RWPE2 (cell line): ENCODE measurements around the gene EXOC6.

Experiments
- ATAC-seq: fragments of 200-7000 bp; cut with Tn5 transposase; 3 replicates; pipeline ENCODE4 v1.9.1; 2021; ENCODE audit warnings: low read depth
- DNase-seq: peaks from one replicate; pipeline ENCODE4 v3.0.0-alpha.2; 2020; ENCODE audit warnings: low spot score
- H3K27ac ChIP-seq: fragments of 450-650 bp; 2 replicates; pipeline ENCODE4 v1.5.1; 2017; ENCODE audit warnings: mild to moderate bottlenecking; ENCODE audit not compliant: poor library complexity, severe bottlenecking
- H3K27me3 ChIP-seq: fragments of 250-450 bp; sonication (Bioruptor Pico); 2 replicates; pipeline ENCODE4 v1.5.1; 2021; ENCODE audit warnings: mild to moderate bottlenecking, moderate library complexity; ENCODE audit not compliant: insufficient read depth, poor library complexity, severe bottlenecking
- H3K36me3 ChIP-seq: fragments of 250-450 bp; sonication (Bioruptor Pico); 2 replicates; pipeline ENCODE4 v1.5.1; 2020; ENCODE audit warnings: low read depth, mild to moderate bottlenecking, moderate library complexity
- H3K4me1 ChIP-seq: fragments of 250-450 bp; sonication (Bioruptor Pico); 2 replicates; pipeline ENCODE4 v1.5.1; 2021; ENCODE audit warnings: mild to moderate bottlenecking, moderate library complexity; ENCODE audit not compliant: insufficient read depth, poor library complexity, severe bottlenecking
- H3K4me3 ChIP-seq: fragments of 250-450 bp; sonication (Bioruptor Pico); 2 replicates; pipeline ENCODE4 v1.5.1; 2021; ENCODE audit warnings: mild to moderate bottlenecking, moderate library complexity; ENCODE audit not compliant: severe bottlenecking
- H3K9me3 ChIP-seq: fragments of 250-450 bp; sonication (Bioruptor Pico); 2 replicates; pipeline ENCODE4 v1.5.1; 2021; ENCODE audit warnings: mild to moderate bottlenecking, moderate library complexity; ENCODE audit not compliant: severe bottlenecking
- CTCF ChIP-seq: fragments of 450-650 bp; IDR thresholded peaks from one replicate; pipeline ENCODE4 v1.5.1; 2017; ENCODE audit warnings: mild to moderate bottlenecking, moderate library complexity; ENCODE audit not compliant: poor library complexity, severe bottlenecking

The EXOC6 gene

GRCh38 chr10:93028883-93029282 is 180.6 kb downstream of the EXOC6 start:
- ATAC-seq, result peak; percentile 84
- H3K4me1 ChIP-seq, result peaks cover 10% of the 10 kb centered on the region
- no peaks in the 10 kb centered on the region for H3K36me3 ChIP-seq
- no peaks in the 10 kb centered on the region for H3K27me3 ChIP-seq
- TF ChIP-seq CTCF, result no peak
- no peak for DNase-seq
- H3K4me3 ChIP-seq, result no peak overlapping the region
- no peak overlapping the region for H3K27ac ChIP-seq
- no peaks in the 10 kb centered on the region for H3K9me3 ChIP-seq

- Histone ChIP-seq H3K4me1 (peaks cover 16% of the 10 kb centered on the region), H3K4me3 (no peak overlapping the region), H3K27ac (no peak overlapping the region), H3K27me3 (no peaks in the 10 kb centered on the region), H3K9me3 (no peaks in the 10 kb centered on the region), H3K36me3 (no peaks in the 10 kb centered on the region)
- no peak for DNase-seq
- peak; percentile 93 for ATAC-seq
- TF ChIP-seq CTCF, result no peak
These were observed 182.1 kb downstream of the EXOC6 start for GRCh38 chr10:93030409-93030808.

GRCh38 chr10:93032105-93032808 is 183.9 kb downstream of the EXOC6 start:
- DNase-seq, result no peak
- Histone ChIP-seq H3K27me3 (no peaks in the 10 kb centered on the region), H3K9me3 (no peaks in the 10 kb centered on the region), H3K4me1 (peaks cover 16% of the 10 kb centered on the region), H3K4me3 (no peak overlapping the region), H3K36me3 (no peaks in the 10 kb centered on the region), H3K27ac (no peak overlapping the region)
- no peak for TF ChIP-seq CTCF
- no peak for ATAC-seq

GRCh38 chr10:93032809-93033137 is 184.5 kb downstream of the EXOC6 start:
- ATAC-seq (no peak), DNase-seq (no peak)
- H3K27ac ChIP-seq, result no peak overlapping the region
- TF ChIP-seq CTCF, result no peak
- no peaks in the 10 kb centered on the region for H3K27me3 ChIP-seq
- H3K36me3 ChIP-seq, result no peaks in the 10 kb centered on the region
- no peak overlapping the region for H3K4me3 ChIP-seq
- H3K9me3 ChIP-seq, result no peaks in the 10 kb centered on the region
- peaks cover 16% of the 10 kb centered on the region for H3K4me1 ChIP-seq

GRCh38 chr10:93034426-93034825 is 186.1 kb downstream of the EXOC6 start:
- no peak overlapping the region for H3K4me3 ChIP-seq
- ATAC-seq, result no peak
- no peaks in the 10 kb centered on the region for H3K27me3 ChIP-seq
- no peaks in the 10 kb centered on the region for H3K9me3 ChIP-seq
- no peak for TF ChIP-seq CTCF
- no peaks in the 10 kb centered on the region for H3K36me3 ChIP-seq
- no peak overlapping the region for H3K27ac ChIP-seq
- H3K4me1 ChIP-seq, result peaks cover 16% of the 10 kb centered on the region
- no peak for DNase-seq
